Measurements from ENCODE around the gene GRIA3.
"Not testable (repeated sequence)": the region's sequence is repeated elsewhere in the genome, so short reads cannot be mapped to it uniquely, and the experiment has no call there.

Gene GRIA3

DNA sequence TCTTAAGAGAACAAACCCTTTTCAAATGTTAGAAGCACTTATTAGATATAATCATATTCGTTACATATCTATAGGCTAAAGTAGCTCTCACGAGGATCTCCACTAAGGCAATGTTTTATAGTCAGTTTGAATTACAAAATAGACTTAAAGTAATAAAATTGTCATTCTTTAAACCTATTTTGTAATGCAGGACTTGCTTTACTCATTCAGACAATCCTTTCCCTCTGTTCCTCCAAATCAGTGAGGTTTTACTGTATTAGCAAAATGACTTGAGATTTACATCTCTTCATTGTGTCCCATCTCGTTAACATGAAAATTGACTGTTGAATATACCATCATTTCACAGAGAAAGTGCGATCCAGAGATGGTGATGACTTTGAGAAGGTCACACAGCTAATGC is 284.4 kb downstream of the GRIA3 start:
- DNase-seq (ENCODE audit: low read depth), result no peak

DNA sequence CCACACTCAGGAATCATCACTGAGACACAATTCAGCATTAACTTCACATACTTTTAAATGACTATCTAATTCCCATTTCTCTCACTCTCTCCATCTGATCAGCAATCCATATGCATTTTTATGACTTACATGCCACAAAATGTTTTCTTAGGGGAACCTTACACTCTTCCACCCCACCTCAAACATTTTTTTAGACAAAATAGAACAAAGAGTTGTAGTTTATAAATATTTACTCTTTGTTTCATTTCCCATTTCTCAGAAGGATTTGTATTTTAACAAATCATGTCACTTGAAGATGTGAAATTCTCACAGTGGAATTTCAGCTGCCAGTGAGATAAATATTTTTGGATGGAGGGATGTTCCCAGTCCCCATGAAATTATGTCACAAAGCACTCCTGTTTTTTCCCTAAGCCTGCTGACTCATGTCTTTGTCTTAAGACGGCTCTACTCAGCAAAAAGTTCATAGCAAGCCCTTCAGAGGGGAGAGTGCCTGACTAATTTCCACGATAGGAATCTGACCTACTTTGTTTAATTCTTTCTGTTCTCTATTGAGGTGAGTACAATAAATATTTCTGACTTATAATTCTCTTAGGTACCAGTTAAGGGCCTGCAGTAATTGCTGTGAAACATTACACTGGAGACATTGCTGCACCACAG is 291.1 kb downstream of the GRIA3 start:
- no peak for DNase-seq (ENCODE audit: low read depth)

DNA sequence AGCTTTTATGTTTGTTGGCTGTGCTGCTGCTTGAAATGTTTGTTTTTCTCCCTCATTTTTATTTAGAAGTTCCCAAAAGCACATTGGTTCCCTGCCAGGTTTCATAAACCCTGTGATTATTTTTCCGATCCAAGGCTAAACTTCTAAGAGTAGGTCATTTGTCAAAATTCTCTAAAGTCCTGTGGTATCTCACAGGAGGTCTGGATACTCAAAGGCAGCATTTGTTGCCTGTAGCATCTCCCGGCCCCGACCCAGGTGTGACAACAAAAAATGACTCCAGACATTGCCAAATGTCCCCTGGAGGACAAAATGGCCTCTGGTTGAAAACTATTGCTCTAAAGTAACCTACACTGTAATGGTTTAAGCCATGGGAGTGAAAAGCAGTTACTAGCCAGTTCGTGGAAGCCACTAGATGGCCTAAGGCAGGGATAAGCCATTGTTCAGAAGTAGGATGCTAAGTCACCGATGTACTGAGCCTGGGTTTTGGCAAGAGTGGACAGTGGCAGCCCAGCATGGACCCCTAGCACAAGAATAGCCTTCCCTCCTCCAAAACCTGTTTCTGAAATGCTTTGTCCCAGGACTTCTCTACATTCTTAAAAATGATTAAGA is 292.6 kb downstream of the GRIA3 start:
- DNase-seq (ENCODE audit: low read depth), result no peak

DNA sequence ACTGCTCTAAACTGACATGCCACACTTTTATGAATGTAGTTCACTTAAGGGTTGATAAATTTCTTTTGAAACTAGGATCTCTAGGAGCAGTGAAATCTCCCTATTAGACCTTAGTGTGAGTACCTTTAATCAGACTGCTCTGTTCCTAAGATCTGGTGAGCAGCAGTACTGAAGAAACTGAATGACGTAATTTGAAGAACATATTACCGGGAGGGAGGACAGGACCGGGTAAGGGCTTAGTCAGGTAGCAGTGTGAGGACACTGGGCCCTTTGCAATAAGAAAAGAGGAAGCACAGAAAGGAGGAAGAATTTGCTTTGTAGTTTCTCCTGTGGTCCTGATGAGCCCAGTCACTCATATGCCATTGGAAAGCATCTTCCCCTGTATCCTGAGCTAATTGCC is 293.6 kb downstream of the GRIA3 start:
- no peak for DNase-seq (ENCODE audit: low read depth)

DNA sequence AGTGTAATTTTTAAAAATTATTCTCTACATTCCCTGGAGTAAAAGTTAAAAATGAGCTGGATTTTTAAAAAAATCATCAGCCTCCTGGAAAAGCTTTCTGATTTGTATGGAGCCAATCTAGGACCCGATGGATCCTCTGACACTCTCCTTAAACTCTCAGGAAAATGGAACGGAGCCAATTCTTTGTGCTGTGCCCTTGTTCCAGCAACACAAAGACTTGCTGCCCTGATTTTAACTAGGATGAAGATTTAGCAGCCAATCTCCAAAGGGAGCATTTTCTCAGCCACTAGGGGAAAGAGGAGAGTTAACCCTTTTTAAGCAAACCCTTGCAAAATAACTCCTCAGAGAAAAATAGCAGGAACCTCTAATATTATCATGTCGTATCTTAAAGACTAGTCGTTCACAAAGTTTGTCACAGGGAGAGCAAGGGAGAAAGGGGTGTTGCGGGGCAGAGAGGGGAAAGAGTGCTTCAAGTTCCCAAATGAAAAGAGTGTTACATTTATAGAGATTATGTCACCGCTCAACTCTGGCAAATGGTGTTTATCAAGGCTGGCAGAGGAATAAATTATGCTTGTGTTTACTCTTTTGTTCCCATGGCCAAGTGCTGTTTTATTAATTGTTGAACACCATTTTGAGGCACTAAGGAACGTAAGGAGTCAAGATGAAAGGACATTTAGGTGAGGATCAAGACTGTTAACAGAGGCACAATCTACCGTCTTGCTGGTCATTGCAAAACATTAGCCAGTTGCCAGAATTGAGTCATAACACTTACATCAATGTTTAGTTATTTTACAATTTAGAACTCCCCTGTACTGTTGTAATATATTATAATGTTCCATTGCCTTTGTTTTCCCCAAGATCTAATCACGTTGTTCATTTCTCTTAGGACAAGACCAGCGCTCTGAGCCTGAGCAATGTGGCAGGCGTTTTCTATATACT is 298.1 kb downstream of the GRIA3 start:
- no peak for DNase-seq (ENCODE audit: low read depth)

DNA sequence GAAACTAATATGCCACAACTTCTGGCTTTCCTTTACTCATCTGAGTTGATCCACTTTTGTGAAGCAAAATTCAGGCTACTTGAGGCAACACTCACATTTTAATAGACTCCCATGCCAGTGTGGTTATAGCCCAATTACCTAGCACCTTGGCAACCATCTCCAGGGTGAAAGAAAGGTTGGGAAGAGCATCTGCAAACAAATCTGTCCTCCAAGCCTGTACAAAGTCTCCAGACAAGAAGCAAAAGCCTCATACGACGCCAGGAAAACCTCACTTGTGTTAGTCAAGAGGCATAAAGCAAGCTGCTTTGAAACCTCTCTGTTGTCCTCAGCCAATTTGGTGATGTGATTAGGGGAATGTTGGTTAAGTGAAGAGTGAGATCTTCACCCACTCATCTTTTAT is 302.2 kb downstream of the GRIA3 start:
- DNase-seq (ENCODE audit: low read depth), result no peak

DNA sequence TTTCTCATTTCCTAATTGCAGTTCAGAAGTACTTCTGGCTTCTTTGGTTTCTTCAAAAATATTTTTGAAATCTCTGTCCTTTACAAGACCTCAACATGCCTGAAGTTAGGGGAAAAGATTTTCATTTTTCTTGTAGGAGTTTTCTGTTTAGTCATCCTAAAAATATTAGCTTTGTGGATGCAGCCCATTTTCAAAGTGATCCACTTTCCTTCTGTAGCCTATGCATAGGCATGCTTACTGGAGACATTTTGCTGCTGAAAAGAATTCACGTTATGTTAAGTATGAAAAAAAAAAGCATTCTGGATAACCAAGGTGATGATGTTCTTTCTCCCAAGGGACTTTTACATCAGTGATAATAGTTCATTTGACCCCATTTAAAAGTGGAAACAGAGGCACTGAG is 303.2 kb downstream of the GRIA3 start:
- no peak for DNase-seq (ENCODE audit: low read depth)

DNA sequence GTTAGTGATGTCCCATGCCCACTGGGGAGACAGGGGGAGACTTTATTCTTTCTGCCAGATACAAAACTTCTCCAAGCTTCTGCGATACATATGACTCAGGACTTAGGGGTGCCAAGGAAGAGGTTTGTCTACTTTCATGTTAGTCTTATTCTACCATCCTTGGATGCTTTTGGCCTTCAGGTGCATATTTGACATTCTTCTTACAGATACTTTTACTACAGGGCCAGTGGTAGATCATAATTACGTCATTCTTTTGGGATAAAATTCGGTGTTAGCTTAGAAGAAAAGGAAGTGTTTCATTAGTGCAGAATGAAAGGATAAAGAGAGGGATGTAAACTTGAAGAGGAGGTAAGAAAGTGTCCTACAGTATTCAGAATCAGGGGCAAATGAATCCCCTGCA is 303.6 kb downstream of the GRIA3 start:
- no peak for DNase-seq (ENCODE audit: low read depth)

DNA sequence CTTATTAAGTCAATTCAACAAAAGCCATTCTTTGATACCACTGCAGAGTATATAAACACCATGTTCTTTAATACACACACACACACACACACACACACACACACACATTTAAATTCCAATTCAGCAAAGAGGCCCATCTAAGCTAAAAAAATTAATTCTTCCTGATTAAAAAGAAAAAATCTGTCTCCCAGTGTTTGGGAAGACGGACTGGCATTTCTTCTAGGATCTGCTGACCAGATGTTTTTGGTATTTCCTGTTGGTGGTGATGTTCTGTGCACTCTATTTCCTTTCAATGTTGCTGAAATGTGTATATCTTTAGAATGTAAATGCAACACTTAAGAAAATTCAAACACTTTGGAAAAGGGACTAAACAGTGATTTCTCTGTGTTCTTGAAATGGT is 304.9 kb downstream of the GRIA3 start:
- no peak for DNase-seq (ENCODE audit: low read depth)

DNA sequence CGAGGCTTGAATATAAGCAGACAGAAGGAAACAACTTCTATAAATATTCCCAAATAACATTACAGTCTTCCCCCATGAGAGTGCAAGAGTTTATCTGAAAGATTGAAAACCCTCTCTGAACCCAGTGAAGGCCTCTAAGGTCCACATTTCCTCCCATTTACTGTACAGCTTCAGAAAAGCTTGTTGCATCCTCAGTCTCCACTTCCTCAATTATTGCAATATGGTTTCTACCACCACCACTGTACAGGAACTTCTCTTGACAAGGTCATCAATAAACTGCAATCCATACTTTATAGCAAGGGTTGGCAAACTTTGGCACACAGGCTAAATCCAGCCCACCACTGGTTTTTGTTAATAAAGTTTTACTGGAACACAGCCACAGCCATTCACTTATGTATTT is 309.8 kb downstream of the GRIA3 start:
- DNase-seq (ENCODE audit: low read depth), result no peak

DNA sequence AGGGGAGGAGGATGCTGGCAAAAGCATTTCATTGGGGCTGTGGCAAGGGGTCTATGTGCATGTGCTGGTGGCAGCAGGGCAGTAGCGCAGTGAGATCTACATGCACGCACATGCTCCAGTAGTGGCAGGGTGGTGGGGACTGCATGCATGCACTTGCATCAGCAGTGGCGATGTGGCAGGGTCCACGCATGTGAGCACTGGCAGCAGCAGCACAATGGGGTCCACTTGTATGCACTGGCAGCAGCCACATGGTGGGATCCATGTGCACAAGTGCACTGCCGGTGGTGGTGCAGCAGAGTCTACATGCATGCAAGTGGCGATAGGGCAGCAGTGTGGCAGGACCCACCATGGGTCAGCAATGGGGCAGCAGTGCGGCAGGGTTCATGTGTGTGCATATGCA is 315.7 kb downstream of the GRIA3 start:
- no peak for DNase-seq (ENCODE audit: low read depth)

DNA sequence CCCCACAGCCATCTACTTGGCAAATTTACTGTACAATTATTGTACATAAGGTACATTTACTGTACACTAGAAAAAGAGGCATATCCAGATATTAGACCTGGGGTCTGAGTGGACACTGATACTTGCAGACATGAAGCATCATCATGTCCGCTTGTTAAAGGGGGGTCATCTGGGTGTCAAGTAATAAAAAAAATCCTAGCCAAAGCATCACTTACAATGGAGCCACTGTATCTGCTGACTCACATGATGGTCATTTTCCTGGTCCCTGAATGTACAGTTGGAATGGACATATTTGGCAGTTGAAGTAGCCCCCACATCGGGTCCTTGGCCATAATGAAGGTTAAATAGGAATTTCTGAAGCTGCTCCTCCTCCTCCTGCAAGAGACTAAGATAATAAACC is 320.0 kb downstream of the GRIA3 start:
- DNase-seq (ENCODE audit: low read depth), result no peak

DNA sequence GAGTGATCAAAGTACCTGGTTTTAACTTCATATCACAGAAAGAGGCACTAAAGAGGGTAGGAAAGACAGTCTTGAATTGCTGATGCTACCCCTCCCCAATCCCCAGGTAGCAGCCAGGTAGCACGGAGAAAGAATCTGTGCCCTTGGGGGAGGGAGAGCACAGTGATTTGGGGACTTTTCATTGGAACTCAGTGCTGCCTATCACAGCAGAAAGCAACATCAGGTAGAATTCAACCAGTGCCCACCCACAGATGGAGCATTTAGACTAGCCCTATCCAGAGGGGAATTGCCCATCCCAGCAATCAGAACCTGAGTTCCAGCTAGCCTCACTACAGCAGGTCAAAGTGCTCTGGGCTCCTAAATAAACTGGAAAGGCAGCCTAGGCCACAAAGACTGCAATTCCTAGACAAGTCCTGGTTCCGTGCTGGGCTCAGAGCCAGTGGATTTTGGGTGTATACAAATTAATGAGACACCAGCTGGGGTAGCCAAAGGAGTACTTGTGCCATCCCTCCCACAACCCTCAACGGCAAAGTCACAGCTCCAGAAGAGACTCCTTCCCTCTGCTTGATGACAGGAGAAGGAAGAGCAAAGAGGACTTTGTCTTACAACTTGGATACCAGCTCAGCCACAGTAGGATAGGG is 320.7 kb downstream of the GRIA3 start:
- no peak for DNase-seq (ENCODE audit: low read depth)

DNA sequence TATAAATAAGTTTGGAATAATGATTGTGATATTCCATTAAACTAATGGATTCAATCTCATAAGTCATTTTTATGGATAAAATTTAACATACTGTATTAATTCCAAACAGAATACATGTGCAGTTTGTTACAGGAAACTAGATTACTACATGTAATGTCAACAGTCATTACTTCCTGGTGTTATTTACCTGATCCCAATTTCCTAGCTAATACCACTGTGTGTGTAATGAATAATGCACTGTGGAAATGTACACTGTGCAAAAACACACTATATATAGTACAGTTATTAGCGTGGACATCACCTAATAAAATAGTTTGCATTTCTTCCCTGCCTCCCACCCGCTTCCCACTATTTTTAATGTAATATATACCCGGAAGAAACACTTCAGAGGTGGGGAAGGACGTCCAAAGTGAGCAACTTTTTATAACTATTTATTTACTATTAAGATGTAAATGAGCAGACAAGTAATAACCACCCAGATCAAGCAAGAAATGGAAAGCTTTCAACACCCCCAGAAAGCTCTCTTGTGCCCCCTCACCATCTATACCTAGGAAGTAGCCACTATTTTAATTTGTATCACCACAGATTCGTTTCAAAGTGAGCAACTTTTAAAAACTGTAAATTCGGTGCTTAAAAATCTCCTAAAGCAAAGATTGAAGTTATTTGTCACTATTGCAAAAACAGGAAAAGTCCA is 329.7 kb downstream of the GRIA3 start:
- DNase-seq (ENCODE audit: low read depth), result no peak

DNA sequence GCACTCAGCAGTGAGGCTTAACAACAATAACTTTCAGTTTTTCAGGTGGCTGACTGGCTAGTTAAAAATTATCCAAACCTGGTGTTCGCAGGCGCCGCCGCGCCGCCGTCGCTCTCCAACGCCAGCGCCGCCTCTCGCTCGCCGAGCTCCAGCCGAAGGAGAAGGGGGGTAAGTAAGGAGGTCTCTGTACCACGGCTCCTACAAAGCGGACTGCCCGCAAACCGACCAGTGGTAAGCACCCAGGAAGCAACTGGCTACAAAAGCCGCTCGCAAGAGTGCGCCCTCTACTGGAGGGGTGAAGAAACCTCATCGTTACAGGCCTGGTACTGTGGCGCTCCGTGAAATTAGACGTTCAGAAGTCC is 330.2 kb downstream of the GRIA3 start:
- DNase-seq (ENCODE audit: low read depth), result not testable (repeated sequence)

DNA sequence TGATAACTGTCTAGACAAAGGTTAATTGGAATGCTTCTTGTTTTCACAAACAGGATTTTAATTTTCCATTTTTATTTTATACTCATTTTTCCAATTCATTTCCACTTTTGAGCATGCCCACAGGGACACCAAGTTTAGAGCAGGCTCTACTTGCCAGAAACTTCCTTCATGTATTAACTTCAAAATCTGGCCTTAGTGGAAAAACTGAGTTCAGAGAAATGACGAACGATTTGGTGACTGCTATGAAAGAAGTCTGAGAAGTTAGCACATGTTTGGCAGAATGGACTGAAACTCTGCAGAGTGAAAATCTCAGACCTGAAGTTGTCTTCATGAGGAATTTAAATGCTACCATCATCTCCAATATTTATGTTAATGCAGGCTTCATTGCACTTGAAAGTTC is 334.7 kb downstream of the GRIA3 start:
- no peak for DNase-seq (ENCODE audit: low read depth)

DNA sequence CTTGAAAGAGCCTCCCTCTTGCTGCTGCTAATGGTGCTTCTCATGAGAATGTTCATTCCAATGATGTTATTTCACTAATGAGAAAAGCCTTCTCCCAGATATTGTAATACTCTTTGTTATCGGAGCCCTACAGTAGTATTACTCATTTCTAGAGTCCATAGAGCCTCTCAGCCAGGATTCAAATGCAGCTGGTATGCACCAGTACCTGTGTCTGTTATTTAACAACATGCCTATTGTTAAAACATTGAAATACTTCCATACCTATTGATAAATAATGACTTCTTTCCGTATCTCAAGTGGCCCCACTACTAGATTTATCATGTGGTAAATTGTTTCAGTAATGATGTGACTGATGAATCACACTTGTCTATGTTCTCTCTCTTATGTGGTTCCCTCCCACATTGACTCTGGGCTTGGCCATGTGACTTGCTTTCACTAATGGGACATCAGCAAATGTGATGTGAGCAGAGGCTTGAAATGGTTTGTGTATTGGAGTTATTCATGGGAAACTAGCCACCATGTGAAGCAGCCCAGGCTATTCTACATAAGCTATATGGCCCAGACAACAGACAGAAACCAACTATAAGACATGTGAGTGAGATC is 341.1 kb downstream of the GRIA3 start:
- DNase-seq (ENCODE audit: low read depth), result no peak

DNA sequence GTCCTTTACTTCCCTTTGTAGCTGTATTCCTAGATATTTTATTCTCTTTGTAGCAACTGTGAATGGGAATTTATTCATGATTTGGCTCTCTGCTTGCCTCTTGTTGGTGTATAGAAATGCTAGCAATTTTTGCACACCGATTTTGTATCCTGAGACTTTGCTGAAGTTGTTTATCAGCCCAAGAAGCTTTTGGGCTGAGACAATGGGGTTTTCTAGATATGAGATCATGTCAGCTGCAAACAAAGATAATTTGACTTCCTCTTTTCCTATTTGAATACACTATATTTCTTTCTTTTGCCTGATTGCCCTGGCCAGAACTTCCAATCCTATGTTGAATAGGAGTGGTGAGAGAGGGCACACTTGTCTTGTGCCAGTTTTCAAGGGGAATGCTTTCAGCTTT is 346.6 kb downstream of the GRIA3 start:
- not testable (repeated sequence) for DNase-seq (ENCODE audit: low read depth)

All from stimulated activated CD4-positive, alpha-beta T cell treated with anti-CD3 and anti-CD28 coated beads, Interleukin-2, amount 100 ng/mL, for 4 hours (primary cell).